IgD-negative memory B cell (primary cell): Measurements from ENCODE around the gene HILPDA. TPM values are rescaled to one million over a fixed set of nuclear protein-coding genes. Genes with fewer than 3 reads are reported as not detected.
A peak's percentile ranks its signal among the peaks of the same experiment; 100 is the strongest.

Experiments
- H3K27ac Mint-ChIP-seq, 3 donors: one replicate each; pipeline ENCODE4 v1.8.0; 2020 to 2022; ENCODE audit warnings: mild to moderate bottlenecking in 3 of 3, mixed read lengths in 3 of 3, moderate library complexity in 1 of 3
- H3K27me3 Mint-ChIP-seq: one replicate; pipeline ENCODE4 v1.8.0; 2021; ENCODE audit warnings: mixed read lengths
- H3K36me3 Mint-ChIP-seq: one replicate; pipeline ENCODE4 v1.8.0; 2020; ENCODE audit warnings: mild to moderate bottlenecking, mixed read lengths
- H3K4me1 Mint-ChIP-seq, 3 donors: one replicate each; pipeline ENCODE4 v1.8.0; 2020 to 2022; ENCODE audit warnings: mixed read lengths in 3 of 3, mild to moderate bottlenecking in 1 of 3
- H3K4me3 Mint-ChIP-seq, 4 donors: one replicate each; pipeline ENCODE4 v1.8.0; 2020 to 2022; ENCODE audit warnings: mild to moderate bottlenecking in 4 of 4, mixed read lengths in 4 of 4, moderate library complexity in 3 of 4
- H3K9me3 Mint-ChIP-seq, 3 donors: one replicate each; pipeline ENCODE4 v1.8.0; 2020 to 2021; ENCODE audit warnings: mixed read lengths in 3 of 3, mild to moderate bottlenecking in 1 of 3
- polyA plus RNA-seq: library from polyadenylated mRNA; unstranded; fragments of 300-500 nt; fragmentation: Illumina TruSeq; gene quantifications from one replicate; pipeline ENCODE4 v1.2.3, GENCODE V29; 2021

Gene HILPDA, protein sequence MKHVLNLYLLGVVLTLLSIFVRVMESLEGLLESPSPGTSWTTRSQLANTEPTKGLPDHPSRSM
- polyA plus RNA-seq = 8.7 TPM

DNA sequence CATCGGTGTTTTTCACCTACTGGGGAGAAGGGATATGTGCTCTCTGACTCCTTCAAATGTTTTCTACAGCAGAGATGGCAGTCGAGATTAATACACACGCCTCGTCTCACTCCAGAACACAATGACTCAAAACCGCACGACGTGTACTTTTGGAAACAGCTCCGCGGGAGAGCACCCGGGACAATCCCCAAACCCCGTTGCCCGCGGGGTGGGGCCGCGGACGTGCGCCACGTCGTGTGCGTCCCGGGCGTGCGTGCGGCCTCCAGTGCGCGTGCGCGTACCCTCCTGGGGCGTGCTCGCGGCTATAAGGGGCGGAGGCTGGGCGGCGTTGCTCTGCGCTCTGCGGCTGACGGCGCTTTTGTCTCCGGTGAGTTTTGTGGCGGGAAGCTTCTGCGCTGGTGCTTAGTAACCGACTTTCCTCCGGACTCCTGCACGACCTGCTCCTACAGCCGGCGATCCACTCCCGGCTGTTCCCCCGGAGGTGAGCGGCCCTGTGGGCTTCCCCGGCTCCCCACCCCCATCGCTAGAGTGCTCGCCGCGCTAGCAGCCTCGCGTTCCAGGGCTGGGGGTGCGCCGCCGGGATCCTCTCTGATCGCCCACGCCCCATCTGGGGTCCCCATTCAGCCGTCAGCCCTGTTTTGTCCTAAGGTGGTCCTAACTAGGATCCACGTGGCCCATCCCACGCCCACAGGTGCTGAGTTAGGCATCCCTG, at the start of gene HILPDA:
HILPDA (plus strand) TSS at position 336 of the 712 bp plus-strand sequence. CDS start 1,391 bp downstream, outside the sequence.
- H3K9me3 Mint-ChIP-seq = no peaks in the 10 kb centered on the region
- peaks cover 15 to 27% (median 17%) of the 10 kb centered on the region in 3 donors for H3K4me1 Mint-ChIP-seq
- peaks cover 2% of the 10 kb centered on the region for H3K36me3 Mint-ChIP-seq
- H3K27me3 Mint-ChIP-seq = peaks cover 1% of the 10 kb centered on the region
- peak within 1 kb of the TSS; percentile 63 to 96 (median 92) for H3K27ac Mint-ChIP-seq
- peak within 1 kb of the TSS; percentile 92 to 99 (median 95) for H3K4me3 Mint-ChIP-seq

DNA sequence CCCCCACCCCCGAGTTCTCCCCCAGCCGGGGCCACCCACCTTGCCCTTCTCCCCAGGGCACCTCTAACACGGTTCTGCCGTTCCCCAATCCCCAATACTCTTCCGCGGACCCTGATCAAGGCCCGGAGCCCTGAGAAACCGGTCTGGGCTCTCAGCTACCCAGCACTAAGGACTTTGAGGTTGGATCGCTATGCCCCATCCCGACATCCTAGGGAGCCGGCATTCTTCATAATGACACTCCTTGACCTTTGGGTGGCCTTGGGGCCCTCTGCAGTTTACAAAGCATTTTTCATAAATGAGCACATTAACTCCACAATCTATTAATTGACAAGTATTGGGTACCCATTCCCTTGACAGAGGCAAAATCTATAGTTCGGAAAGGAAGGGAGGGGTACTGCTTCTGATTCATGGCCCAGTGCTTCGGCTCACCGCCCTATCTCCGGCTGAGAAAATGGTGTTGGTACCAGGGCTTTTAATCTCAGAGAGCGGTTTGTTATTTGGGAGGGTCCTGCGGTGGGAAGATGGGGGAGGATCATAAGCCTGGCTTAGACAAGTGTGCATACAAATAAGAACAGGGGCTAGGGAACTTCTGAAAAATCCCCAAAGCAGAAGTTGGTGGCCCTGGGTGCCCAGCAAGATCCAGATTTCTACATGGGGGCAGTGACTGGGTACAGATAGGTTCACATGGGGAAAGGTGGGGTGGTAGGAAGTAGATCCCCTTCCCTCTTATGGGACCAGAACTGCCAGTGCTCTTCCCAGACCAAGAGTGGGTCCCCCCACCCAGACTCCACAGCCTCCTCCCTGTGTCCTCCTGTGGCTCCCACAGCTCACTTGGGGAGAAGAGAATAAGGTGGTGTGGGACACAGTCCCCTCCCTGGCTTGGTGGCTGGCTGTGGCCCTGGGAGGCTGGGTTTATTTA, 49.1 kb upstream of the HILPDA start:
- peaks cover 34 to 46% (median 43%) of the 10 kb centered on the region in 3 donors for H3K4me1 Mint-ChIP-seq
- peak overlapping the region; percentile 40 to 94 (median 85) for H3K27ac Mint-ChIP-seq
- peak overlapping the region; percentile 65 to 96 (median 80) for H3K4me3 Mint-ChIP-seq
- no peaks in the 10 kb centered on the region for H3K9me3 Mint-ChIP-seq
- no peaks in the 10 kb centered on the region for H3K27me3 Mint-ChIP-seq
- peaks cover 2% of the 10 kb centered on the region for H3K36me3 Mint-ChIP-seq

DNA sequence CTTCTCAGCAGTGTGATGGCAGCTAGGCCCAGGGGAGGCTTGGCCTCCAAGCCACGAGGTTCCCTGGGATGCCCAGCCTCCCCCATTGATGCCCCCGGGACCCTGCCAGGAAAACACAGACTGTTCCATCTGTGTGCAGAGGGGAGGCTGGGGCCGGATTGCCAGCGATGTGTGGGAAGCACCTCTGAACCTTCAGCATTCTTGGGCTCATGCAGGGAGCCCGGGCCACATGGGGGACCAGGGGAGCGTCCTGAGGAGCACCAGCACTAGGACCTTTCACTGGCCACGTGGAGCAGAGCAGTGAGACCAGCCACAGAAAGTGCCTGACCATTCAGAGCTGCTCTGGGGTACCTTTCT, 48.5 kb upstream of the HILPDA start:
- Mint-ChIP-seq H3K36me3 (peaks cover 2% of the 10 kb centered on the region), H3K27ac (peak overlapping the region; percentile 81 to 85 (median 85)), H3K27me3 (peaks cover 1% of the 10 kb centered on the region), H3K4me1 (peaks cover 34 to 46% (median 43%) of the 10 kb centered on the region in 3 donors), H3K4me3 (peak overlapping the region in 3 of 4 donors; percentile 34 to 82 (median 73)), H3K9me3 (no peaks in the 10 kb centered on the region)

DNA sequence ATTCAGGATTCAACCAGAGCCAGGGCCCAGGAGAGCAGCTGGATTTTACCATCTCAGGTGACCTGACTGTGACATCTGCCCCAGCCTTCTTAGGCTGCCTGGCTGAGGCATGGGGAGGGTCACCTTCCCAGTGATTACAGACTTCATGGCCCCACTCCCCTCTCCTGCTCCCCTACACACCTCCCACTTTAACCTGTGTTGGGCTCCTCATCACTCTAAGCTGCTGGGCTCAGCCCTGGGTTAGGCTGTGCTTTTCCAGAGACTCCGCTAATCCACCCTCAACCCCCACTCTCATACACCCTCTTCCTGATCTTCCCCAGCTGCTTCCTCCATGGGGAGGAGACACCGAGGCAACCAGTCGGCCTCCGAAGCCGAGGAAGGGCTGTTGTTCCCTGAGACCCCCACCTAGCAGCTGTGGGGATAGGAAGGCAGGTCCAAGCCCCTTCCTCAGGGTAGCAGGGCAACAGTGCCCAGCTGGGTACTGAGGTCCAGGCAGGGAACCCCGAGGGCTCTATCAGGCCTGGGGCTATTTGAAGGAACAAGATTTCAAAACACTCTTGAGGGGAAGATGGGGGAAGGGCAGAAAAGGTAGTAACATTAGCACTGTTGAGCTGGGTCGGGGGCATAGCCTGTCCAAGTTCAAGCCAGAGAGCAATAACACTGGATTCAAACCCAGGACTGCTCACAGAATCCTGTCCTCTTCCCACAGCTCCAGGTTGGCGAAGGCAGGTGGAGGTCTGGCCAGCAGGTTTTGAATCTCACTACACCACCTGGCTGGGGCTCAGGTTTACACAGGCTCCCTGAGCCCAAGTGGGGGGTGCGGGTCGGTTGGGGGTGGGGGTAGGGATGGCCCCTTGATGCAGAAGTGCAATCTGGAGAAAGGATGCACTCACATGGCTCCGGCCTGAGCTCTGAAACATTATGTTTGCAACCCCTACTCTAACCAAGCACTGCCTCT, 47.6 kb upstream of the HILPDA start:
- Mint-ChIP-seq H3K36me3 (peaks cover 2% of the 10 kb centered on the region), H3K27ac (peak overlapping the region; percentile 85 to 87 (median 85)), H3K4me1 (peaks cover 34 to 41% (median 40%) of the 10 kb centered on the region in 3 donors), H3K4me3 (peak overlapping the region; percentile 73 to 96 (median 90)), H3K9me3 (no peaks in the 10 kb centered on the region), H3K27me3 (peaks cover 1% of the 10 kb centered on the region)

DNA sequence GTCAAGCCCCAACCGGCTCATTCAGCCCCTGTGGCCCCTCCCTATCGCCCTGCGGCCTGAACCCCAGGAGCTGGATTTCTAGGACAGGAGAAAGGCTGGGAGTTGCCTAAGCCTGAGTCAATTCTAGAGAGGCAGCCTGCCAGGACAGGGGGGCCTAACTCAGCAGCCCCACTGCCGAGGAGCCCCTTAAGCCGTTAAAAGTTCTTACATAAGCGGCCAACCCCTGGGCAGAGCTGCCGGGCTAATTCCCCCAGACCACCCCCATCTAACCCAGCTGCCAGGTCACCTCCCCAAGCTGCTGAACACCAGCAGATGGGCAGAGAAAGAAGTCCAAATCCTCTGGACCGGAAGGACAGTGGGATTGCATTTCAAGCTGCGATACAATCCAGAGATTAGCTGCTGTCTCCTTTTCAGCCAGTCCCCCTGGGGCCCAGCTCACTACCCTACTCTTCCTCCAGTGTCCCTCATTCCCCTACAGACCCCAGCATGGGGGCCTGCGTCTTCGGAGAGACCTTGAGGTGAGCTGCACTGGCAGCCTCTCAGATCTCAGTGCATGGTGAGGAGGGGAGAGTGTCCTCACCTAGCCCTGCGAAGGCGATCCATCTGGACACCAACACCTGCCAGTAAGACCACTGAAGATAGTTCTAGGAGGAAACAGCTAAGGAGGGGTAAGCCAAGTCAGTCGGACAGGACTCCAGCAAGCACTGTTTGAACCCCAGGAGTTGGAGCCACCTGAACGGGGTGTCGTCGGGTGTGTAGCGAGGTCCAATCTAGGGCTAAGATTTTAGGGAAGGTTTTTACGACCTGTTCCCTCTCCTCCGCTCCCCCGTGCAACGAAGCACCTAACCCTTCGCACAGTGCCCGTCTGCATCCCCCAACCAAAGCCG, 46.7 kb upstream of the HILPDA start:
- Mint-ChIP-seq H3K4me3 (peak overlapping the region; percentile 73 to 96 (median 90)), H3K27ac (peak overlapping the region; percentile 74 to 89 (median 85)), H3K36me3 (peaks cover 2% of the 10 kb centered on the region), H3K4me1 (peaks cover 34 to 37% (median 35%) of the 10 kb centered on the region in 3 donors), H3K9me3 (peaks cover 0 to 2% (median 0%) of the 10 kb centered on the region in 3 donors), H3K27me3 (peaks cover 1% of the 10 kb centered on the region)

DNA sequence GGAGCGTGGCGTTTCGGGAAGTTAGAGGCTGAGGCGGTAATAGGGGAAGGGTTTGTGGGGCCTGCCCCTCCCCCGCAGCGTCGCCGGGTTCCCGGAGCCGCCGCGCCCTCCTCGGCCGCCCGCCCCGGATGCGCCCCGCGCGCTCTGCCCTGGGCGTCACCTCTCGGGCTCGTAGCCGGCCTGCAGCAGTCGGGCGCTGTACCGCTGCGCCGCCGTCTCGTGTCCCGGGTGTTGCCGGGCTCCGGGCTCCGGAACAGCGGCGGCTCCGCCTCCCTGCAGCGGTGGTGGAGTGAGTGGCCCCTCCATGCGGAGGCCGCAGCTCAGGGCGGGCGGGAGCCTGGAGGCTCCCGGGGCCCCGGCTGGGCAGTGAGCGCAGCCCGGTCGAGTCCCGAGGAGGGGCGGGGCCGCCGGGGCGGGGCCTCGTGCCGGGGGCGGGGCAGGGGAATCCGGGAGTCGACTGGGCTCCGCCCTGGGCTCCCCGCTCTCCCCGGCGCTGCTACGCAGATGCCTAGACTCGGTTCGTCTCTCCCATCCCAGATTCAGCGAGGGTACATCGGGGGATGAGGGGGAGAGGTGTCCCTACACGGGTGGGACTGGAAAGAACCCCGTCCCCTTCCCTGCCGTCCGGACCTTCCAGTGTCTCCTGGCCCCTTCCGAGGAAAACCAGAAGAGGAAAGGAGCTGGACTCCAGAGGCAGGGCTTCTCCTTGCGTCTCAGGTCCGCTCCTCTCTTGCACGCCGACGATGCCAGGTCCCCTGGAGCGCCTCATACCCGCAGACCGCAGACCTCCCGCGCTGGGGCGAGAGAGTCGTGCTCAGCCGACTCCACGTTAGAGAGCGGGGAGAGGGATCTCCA, 45.9 kb upstream of the HILPDA start, which contains the start of gene IMPDH1:
IMPDH1 (minus strand) TSS at position 387 of the 855 bp plus-strand sequence; CDS start at position 306, 81 bp downstream.
- peaks cover 3% of the 10 kb centered on the region for H3K27me3 Mint-ChIP-seq
- peaks cover 2% of the 10 kb centered on the region for H3K36me3 Mint-ChIP-seq
- H3K4me1 Mint-ChIP-seq = peaks cover 26 to 29% (median 28%) of the 10 kb centered on the region in 3 donors
- H3K27ac Mint-ChIP-seq = peak within 1 kb of the TSS; percentile 77 to 89 (median 85)
- peak within 1 kb of the TSS; percentile 82 to 97 (median 92) for H3K4me3 Mint-ChIP-seq
- H3K9me3 Mint-ChIP-seq = peaks cover 0 to 2% (median 0%) of the 10 kb centered on the region in 3 donors

DNA sequence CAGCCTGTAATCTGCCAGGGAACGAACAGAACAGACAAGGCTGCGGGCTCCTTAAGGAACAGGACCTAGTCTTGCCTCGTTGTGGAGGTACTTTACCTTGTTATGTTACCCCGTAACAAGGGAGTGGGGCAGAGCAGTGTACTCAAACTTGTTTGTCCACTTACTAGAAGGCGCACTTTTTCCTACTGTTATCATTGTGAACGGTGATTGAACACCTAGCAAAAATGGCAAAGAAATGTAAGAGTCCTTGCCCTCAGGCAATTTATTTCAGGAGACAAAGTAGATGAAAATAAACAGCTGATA, 45.3 kb upstream of the HILPDA start:
- peak overlapping the region; percentile 82 to 97 (median 92) for H3K4me3 Mint-ChIP-seq

DNA sequence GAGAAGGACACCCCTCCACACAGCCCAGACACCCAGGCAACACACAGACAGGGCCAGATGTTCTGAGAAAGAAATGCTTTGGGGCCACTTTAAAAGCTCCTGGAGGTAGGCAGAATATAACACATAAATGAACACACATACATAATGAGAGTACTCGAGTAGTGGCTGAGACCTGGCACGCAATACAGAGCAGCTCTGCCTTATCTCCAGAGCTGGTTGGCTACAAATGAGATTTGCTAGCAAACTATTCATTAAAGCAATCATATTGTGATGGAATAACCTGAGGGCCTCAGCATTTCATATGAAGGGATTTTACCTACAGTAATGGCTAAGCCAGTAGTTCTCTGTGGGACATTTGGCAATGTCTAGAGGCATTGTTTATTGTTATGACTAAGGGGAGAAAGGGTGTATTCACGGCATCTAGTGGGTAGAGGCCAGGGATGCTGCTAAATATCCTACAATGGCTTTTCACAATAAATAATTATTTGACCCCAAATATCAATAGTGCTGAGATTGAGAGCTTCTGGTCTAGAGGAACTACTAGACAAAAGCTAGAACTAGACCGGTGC, 40.4 kb upstream of the HILPDA start:
- H3K9me3 Mint-ChIP-seq = peaks cover 0 to 2% (median 0%) of the 10 kb centered on the region in 3 donors
- H3K4me1 Mint-ChIP-seq = peaks cover 0 to 2% (median 2%) of the 10 kb centered on the region in 3 donors
- H3K4me3 Mint-ChIP-seq = no peak overlapping the region
- no peak overlapping the region for H3K27ac Mint-ChIP-seq
- H3K36me3 Mint-ChIP-seq = no peaks in the 10 kb centered on the region
- H3K27me3 Mint-ChIP-seq = peaks cover 4% of the 10 kb centered on the region

More for the DNA sequence above, 45.3 kb upstream of the HILPDA start:
- H3K36me3 Mint-ChIP-seq = no peaks in the 10 kb centered on the region
- peak overlapping the region; percentile 27 to 78 (median 77) for H3K27ac Mint-ChIP-seq
- H3K27me3 Mint-ChIP-seq = peaks cover 3% of the 10 kb centered on the region
- peaks cover 23 to 26% (median 26%) of the 10 kb centered on the region in 3 donors for H3K4me1 Mint-ChIP-seq
- peaks cover 0 to 2% (median 0%) of the 10 kb centered on the region in 3 donors for H3K9me3 Mint-ChIP-seq

DNA sequence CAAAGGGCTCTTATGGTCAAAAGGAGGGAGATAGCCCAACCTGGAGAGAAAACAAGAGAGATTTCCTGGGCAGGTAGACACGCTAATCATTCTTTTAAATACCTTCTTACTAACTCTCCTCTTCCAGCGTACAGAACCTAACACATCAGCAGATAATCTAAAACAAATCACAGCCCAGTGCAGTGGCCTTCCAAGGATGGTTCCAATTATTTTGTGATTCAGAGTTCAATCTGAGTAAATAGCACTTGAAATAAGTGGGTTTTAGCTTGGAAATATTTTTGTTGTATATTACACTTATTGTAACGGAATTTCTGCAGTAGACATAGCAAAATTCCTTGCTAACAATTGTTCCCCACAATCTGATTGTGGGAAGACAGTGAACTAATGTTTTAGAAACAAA, 38.6 kb upstream of the HILPDA start:
- Mint-ChIP-seq H3K36me3 (no peaks in the 10 kb centered on the region), H3K4me3 (no peak overlapping the region), H3K9me3 (peaks cover 0 to 2% (median 0%) of the 10 kb centered on the region in 3 donors), H3K4me1 (no peaks in the 10 kb centered on the region), H3K27ac (no peak overlapping the region), H3K27me3 (peaks cover 3% of the 10 kb centered on the region)

DNA sequence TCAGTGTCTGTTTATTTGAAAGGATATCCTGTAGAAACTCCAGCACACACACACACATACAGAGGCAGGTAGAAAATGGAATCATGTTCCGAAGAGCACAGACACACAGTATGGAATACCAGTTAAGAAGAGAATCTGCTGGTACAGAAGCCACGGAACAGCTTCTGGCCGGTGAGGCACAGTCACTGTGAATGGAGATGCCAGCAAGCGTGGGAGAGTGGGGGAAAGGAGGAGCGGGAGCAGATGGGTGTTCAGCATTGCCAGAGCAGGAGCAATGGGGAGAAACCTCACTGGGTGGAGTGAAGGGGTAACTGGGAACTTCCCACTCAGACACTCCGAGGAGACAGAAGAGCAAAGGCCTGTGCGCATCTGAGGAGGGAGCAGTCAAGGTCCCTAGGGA, 36.4 kb upstream of the HILPDA start:
- H3K9me3 Mint-ChIP-seq = no peaks in the 10 kb centered on the region
- H3K27me3 Mint-ChIP-seq = peaks cover 3% of the 10 kb centered on the region
- no peak overlapping the region for H3K27ac Mint-ChIP-seq
- no peaks in the 10 kb centered on the region for H3K36me3 Mint-ChIP-seq
- no peak overlapping the region for H3K4me3 Mint-ChIP-seq
- H3K4me1 Mint-ChIP-seq = no peaks in the 10 kb centered on the region

DNA sequence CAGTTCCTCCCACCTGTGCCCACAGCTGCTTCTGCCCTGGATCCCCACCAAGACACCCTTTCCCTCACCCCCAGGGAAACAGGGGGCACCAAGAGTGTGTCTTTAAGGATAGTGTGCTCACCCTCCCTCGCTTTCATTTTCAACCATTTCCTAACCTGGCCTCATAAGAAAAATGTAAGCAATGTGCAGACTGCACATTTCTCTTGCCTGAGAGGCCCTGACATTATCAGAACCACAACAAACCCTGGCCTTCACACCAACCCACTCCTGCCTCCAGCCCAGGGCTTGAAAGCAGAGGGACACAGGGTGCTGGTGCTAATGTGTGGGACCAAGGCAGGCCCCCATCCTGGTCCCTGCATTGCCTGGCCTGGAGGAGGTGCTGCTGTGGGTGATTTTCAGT, 34.9 kb upstream of the HILPDA start:
- peak overlapping the region in 1 of 3 donors; percentile 50 for H3K27ac Mint-ChIP-seq
- H3K27me3 Mint-ChIP-seq = peaks cover 1% of the 10 kb centered on the region
- no peaks in the 10 kb centered on the region for H3K9me3 Mint-ChIP-seq
- H3K36me3 Mint-ChIP-seq = no peaks in the 10 kb centered on the region
- H3K4me3 Mint-ChIP-seq = peak overlapping the region in 1 of 4 donors; percentile 60
- H3K4me1 Mint-ChIP-seq = no peaks in the 10 kb centered on the region

DNA sequence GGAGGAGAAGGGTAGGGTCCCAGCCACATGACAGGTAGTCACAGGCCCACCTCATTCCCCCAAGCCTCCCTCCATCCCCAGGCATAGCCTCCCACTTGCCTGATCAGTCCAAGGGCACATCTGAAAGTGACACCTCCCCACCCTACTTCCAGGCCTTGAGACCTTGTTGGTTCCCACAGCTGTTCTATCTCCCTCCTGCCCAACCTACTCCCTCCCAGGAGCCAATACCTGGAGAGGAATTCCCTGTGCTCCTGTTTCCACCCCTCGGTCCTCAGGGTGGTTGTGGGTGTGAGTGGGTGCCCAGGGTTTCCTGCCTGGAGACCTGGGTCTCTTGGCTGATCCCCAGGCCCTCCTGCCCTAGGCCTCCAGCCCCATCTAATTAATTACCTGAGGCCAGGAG, 34.3 kb upstream of the HILPDA start:
- Mint-ChIP-seq H3K9me3 (no peaks in the 10 kb centered on the region), H3K27me3 (peaks cover 1% of the 10 kb centered on the region), H3K36me3 (no peaks in the 10 kb centered on the region), H3K4me3 (no peak overlapping the region), H3K4me1 (no peaks in the 10 kb centered on the region), H3K27ac (no peak overlapping the region)
